PC-9 (cell line): ENCODE data around the gene MAPT.

Experiments used
- CTCF ChIP-seq: fragments of 200-600 bp; sonication (generic); conservative IDR thresholded peaks from 2 replicates; pipeline ENCODE4 v1.6.1; 2017; ENCODE audit warnings: mixed run types, antibody characterized with exemption, mild to moderate bottlenecking, moderate library complexity
- EZH2 ChIP-seq: fragments of 200-600 bp; sonication (generic); IDR thresholded peaks from 2 replicates; pipeline ENCODE4 v1.8.0; 2017; ENCODE audit warnings: antibody characterized with exemption, low read depth

- no peak for TF ChIP-seq CTCF
- no peak for TF ChIP-seq EZH2
Observed at GRCh38 chr17:45951941-45952340, 57.6 kb downstream of the MAPT start.
